Activated T-helper 2 cell treated with anti-CD3 and anti-CD28 coated beads, Interferon-gamma antibody, Interleukin-2, Interleukin-4, amounts not matched to agents 10 μg/mL and 5 μg/mL and 100 μg/mL, durations not matched to agents 14 hours and 24 hours and 36 hours (primary cell): ENCODE results near the gene CACNB1. TPM values are rescaled to one million over a fixed set of nuclear protein-coding genes. Genes with fewer than 3 reads are reported as not detected.

Experiments
- DNase-seq: peaks from one replicate; pipeline ENCODE4 v3.0.0; 2021; ENCODE audit warnings: low spot score
- H3K27ac Mint-ChIP-seq: one replicate; pipeline ENCODE4 v1.8.0; 2021; ENCODE audit warnings: mixed read lengths
- H3K27me3 Mint-ChIP-seq: one replicate; pipeline ENCODE4 v1.8.0; 2021; ENCODE audit warnings: low read depth, mixed read lengths
- H3K36me3 Mint-ChIP-seq: one replicate; pipeline ENCODE4 v1.8.0; 2021; ENCODE audit warnings: low read depth, mixed read lengths
- H3K4me1 Mint-ChIP-seq: one replicate; pipeline ENCODE4 v1.8.0; 2021; ENCODE audit warnings: low read depth, mixed read lengths
- H3K4me3 Mint-ChIP-seq: one replicate; pipeline ENCODE4 v1.8.0; 2021; ENCODE audit warnings: low read depth, mild to moderate bottlenecking, moderate library complexity, mixed read lengths
- H3K9me3 Mint-ChIP-seq: one replicate; pipeline ENCODE4 v1.8.0; 2021; ENCODE audit warnings: mixed read lengths
- intact Hi-C: fragments of 100-400 bp; cut with micrococcal nuclease; formaldehyde crosslinking; loops from one replicate; pipeline ENCODE4 v1.15.1; 2023
- total RNA-seq: library from RNA; stranded (reverse); gene quantifications from 2 replicates; pipeline ENCODE4 v1.2.3, GENCODE V29; 2022

CACNB1 gene
- total RNA-seq, 1 donor from 2014 or later, result 21.1 TPM

DNA sequence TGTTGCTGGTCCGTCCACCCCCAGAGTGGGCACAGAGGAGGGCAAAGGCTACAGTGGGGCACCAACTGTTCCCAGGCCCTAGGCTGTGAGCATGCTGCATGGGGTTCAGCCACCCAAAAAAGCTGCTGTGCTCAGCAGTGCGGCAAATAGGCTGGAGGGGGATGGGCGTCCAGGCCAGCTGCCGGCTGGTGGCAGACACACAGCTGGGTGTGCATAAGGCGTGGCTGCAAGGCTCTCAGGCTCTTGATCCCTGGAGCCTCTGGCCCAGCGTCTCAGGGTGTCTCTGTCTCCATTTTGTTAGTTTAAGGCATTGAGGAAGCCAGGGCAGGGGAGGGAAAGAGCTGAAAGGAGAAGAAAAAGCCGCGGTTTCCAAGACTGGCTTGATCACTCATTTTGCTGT is 11.4 kb upstream of the CACNB1 start:
- H3K4me1 Mint-ChIP-seq, result peaks cover 27% of the 10 kb centered on the region
- peaks cover 6% of the 10 kb centered on the region for H3K27me3 Mint-ChIP-seq
- no peak overlapping the region for H3K27ac Mint-ChIP-seq
- no peak overlapping the region for H3K4me3 Mint-ChIP-seq
- intact Hi-C loops, result loop anchor here (5.0 kb wide), 1 partner anchor 253 kb away; the partner anchor contains the start of gene CDK12
- no peak for DNase-seq
- H3K36me3 Mint-ChIP-seq, result peaks cover 14% of the 10 kb centered on the region
- no peaks in the 10 kb centered on the region for H3K9me3 Mint-ChIP-seq

DNA sequence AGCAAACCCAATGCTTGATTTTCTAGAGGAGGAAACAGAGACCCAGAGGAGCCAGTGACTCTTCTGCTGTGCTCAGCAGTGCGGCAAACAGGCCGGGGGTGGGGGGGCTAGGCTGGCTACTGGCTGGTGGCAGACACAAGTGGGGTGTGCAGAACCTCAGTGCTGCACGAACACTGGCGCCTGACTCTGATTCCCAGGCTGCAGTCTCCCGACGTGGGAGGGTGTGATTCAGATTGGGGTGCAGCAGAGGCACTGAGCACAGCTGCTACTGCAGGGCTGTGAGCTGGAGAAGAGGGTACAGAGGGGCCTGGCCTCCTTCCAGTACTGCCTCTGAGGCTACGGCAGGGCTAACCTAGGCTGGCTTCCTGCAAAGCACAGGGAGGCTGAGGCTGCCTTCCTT is 10.7 kb upstream of the CACNB1 start:
- no peaks in the 10 kb centered on the region for H3K9me3 Mint-ChIP-seq
- intact Hi-C loops, result loop anchor here (5.0 kb wide), 1 partner anchor 254 kb away; the partner anchor contains the start of gene CDK12
- DNase-seq, result no peak
- H3K27ac Mint-ChIP-seq, result no peak overlapping the region
- H3K4me3 Mint-ChIP-seq, result no peak overlapping the region
- peaks cover 6% of the 10 kb centered on the region for H3K27me3 Mint-ChIP-seq
- H3K36me3 Mint-ChIP-seq, result peaks cover 21% of the 10 kb centered on the region
- H3K4me1 Mint-ChIP-seq, result peaks cover 28% of the 10 kb centered on the region

DNA sequence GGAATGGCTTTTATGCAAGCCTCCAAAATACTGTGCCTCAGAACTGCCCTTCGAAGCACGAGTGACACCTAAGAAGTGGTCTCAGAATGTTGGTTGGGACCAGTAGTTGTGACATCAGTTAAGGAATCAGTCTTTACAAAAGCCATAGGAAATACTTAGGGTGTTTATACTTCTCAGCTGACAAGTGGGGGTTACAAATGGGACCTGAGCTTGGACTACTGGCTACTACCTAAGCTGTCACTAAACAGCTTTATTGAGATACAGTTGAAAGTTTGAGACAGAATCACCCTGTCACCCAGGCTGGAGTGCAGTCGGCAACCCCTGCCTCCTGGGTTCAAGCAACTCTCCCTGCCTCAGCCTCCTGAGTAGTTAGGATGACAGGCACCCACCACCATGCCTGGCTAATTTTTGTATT is 7.7 kb upstream of the CACNB1 start:
- peaks cover 44% of the 10 kb centered on the region for H3K4me1 Mint-ChIP-seq
- intact Hi-C loops, result loop anchor here (5.0 kb wide), 1 partner anchor 257 kb away; the partner anchor contains the start of gene CDK12
- no peaks in the 10 kb centered on the region for H3K9me3 Mint-ChIP-seq
- peaks cover 51% of the 10 kb centered on the region for H3K36me3 Mint-ChIP-seq
- H3K27me3 Mint-ChIP-seq, result peaks cover 2% of the 10 kb centered on the region
- H3K27ac Mint-ChIP-seq, result no peak overlapping the region
- no peak for DNase-seq
- no peak overlapping the region for H3K4me3 Mint-ChIP-seq

DNA sequence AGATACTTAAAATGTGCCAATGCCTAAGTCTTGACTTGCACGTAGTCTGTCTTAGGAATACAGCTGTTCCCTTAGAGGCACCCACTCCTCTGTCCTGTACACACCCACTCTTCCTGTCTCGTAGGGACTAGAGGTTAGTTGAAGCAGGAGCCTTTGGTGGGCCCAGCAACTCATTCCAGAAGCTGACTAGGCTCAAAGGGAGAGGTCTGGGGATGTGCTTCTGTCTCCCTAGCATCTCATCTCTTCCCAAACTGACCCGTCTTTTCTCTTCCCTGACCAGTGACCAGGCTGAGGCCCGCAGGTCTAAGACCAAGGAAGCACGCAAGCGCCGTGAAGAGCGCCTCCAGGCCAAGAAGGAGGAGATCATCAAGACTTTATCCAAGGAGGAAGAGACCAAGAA is 6.8 kb upstream of the CACNB1 start:
- Mint-ChIP-seq H3K9me3 (no peaks in the 10 kb centered on the region), H3K36me3 (peaks cover 56% of the 10 kb centered on the region), H3K27me3 (no peaks in the 10 kb centered on the region), H3K27ac (no peak overlapping the region), H3K4me1 (peaks cover 45% of the 10 kb centered on the region), H3K4me3 (no peak overlapping the region)
- intact Hi-C loops, result no loop called here
- no peak for DNase-seq

DNA sequence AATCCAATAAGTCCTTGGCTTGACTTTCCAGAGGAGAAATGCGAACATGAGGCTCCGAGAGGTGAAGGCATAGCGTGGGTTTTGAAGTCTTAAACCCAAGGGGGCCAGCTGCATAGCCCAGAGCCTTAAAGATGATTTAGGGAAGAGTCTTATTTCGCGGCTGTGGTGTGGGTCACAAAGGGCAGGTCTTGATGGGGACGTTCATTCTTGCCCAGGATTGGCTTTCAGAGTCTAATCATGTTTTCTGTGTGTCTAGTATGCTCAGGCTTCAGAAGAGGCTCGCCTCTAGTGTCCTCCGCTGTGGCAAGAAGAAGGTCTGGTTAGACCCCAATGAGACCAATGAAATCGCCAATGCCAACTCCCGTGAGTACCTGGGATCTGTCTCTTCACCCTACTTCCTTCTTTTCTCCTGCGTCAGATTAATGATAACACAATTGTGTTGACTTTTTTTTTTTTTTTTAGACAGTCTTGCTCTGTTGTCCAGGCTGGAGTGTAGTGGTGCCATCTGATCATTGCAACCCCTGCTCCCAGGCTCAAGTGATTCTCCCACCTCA is 3.6 kb upstream of the CACNB1 start:
- no peaks in the 10 kb centered on the region for H3K27me3 Mint-ChIP-seq
- no peaks in the 10 kb centered on the region for H3K9me3 Mint-ChIP-seq
- intact Hi-C loops, result no loop called here
- H3K4me3 Mint-ChIP-seq, result peak overlapping the region; percentile 96
- H3K4me1 Mint-ChIP-seq, result peaks cover 34% of the 10 kb centered on the region
- no peak for DNase-seq
- H3K36me3 Mint-ChIP-seq, result peaks cover 56% of the 10 kb centered on the region
- H3K27ac Mint-ChIP-seq, result peak overlapping the region; percentile 98

DNA sequence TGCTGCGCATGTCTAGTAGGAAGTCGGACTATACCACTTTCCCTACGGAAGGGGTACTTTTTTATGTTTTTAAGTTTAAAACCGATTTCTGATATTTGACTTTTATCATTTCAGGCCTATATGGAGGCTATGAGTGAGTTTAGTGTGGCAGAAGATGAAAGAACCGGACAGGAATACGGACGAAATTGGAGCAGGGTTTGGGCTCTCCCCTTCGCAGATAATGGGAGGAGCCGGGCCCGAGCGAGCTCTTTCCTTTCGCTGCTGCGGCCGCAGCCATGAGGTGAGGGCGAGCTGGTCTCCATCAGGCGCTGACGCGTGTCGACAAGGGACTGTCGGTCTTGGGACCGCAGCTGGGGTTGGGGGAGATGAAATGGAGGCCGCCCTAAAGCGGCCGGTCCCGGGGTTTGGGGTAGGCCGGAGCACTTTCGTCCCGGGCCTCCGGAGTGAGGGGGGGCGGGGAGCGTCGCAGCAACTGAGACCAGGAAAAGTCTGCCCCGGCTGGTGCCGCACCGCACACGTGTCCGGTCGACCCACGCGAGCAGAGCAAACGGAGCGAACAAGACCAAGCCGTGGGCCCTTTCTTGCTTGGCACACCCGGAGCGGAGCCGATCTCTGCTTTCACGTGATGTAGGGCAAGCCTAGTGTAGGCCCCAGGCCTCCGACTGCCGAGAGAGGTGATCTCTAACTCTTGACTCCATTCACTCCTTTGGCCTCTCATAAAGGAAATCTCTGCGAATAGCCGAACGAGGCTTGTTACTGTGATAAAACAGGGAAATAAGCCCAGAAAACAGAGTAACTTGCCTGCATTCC is 2.8 kb upstream of the CACNB1 start, which contains the start of gene RPL19:
TSS of gene RPL19 (plus strand) at position 214 of the 810 bp plus-strand sequence. CDS start at position 276, 62 bp downstream.
- Mint-ChIP-seq H3K9me3 (no peaks in the 10 kb centered on the region), H3K4me1 (peaks cover 38% of the 10 kb centered on the region), H3K36me3 (peaks cover 56% of the 10 kb centered on the region), H3K4me3 (peak within 1 kb of the TSS; percentile 96), H3K27ac (peak within 1 kb of the TSS; percentile 98), H3K27me3 (no peaks in the 10 kb centered on the region)
- peak; percentile 78 for DNase-seq
- intact Hi-C loops, result no loop called here

DNA sequence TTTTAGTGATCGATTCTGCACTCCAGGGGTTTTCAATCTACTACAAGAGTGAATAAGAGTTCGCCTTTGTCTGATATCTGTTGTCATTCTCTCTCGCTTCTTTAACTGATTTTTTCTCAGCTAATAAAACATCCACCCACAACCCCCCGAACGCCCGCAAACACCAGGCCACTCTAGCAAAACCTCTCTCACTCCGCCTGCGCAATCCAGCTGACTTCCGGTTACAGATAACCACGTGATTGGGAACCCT is 2.3 kb upstream of the CACNB1 start:
- Mint-ChIP-seq H3K9me3 (no peaks in the 10 kb centered on the region), H3K27ac (peak overlapping the region; percentile 98), H3K27me3 (no peaks in the 10 kb centered on the region), H3K4me3 (peak overlapping the region; percentile 96), H3K4me1 (peaks cover 42% of the 10 kb centered on the region), H3K36me3 (peaks cover 51% of the 10 kb centered on the region)
- DNase-seq, result peak; percentile 84
- intact Hi-C loops, result loop anchor here (2.0 to 5.0 kb wide), 2 partner anchors 47 to 447 kb away; partner anchors contain the start of genes PLXDC1 and PSMB3

DNA sequence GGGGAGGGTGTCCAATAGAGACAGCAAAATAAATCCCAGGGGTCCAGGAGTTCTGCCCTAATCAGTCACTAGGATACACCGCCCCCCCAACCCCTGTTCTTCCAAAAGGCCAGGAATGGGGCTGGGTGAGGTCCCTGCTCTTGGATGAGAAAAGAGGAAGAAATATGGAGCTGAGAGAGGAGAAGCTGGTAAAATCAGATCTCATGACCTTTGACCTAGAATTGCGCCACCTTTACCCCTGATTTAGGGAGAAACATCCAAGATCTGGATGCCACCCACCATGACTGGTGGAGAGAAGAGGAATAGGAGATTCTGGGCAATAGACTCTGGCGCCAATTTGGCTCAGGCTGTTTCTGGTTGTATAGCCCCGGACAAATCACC is 707 bp upstream of the CACNB1 start:
- Mint-ChIP-seq H3K9me3 (no peaks in the 10 kb centered on the region), H3K27me3 (no peaks in the 10 kb centered on the region), H3K4me3 (peak overlapping the region; percentile 82), H3K27ac (peak overlapping the region; percentile 62), H3K36me3 (peaks cover 42% of the 10 kb centered on the region), H3K4me1 (peaks cover 40% of the 10 kb centered on the region)
- DNase-seq, result no peak
- intact Hi-C loops, result loop anchor here (2.0 to 5.0 kb wide), 2 partner anchors 46 to 445 kb away; partner anchors contain the start of genes PLXDC1 and PSMB3

DNA sequence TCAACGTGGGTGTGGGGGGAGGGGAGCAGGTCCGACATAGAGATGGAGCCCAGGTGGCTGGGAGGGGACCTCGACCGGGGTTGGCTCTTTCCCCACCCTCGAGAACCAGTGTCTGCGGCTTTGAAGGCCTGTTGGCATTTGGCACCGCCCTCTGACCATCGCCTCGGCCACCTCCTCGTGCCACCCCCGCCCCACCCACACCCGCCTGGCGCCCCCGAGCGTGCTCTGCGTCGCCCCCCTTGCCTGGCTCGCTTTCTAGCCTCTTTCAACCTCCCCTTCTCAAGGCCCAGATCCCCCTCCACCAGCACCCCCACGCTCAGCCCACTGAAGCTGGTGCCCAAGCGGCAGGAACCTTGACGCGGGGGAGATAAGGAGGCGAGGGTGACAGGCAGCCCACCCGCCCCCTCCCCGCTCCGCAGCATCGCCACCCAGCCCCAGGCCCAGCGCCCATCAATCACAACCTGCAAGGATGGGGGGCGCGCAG is 619 bp downstream of the CACNB1 start:
- intact Hi-C loops, result loop anchor here (5.0 kb wide), 1 partner anchor 45 kb away; the partner anchor contains the start of gene PLXDC1
- Mint-ChIP-seq H3K4me1 (peaks cover 32% of the 10 kb centered on the region), H3K36me3 (peaks cover 38% of the 10 kb centered on the region), H3K27me3 (no peaks in the 10 kb centered on the region), H3K27ac (no peak overlapping the region), H3K4me3 (peak overlapping the region; percentile 82), H3K9me3 (no peaks in the 10 kb centered on the region)
- no peak for DNase-seq

DNA sequence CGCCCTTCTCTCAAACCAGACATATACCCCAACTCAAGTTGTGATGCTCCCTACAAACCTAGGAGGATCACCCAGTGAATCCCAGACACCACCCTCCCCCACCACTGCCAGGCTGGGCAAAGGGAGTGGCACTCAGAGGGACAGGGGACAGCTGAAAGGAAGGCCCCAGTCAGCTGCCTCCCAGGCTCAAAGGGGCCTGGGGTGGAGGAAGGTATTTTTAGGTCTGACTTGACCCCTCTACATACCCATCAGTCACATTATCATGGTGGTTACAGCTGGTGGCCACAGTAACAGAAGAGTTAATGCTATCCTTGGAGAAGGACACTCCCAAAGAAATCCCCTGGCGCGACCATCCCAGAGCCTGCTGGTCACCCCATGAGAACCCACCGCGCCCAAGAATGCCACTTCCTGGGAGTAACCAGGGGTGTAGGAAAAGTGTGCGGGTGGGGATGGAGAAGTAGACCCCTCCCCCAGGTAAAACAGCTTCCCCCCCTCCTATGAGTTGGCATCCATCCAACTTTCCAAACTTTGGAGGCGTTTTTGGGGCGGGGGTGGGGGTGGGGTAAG is 1.1 kb downstream of the CACNB1 start:
- peak overlapping the region; percentile 64 for H3K27ac Mint-ChIP-seq
- H3K36me3 Mint-ChIP-seq, result peaks cover 36% of the 10 kb centered on the region
- intact Hi-C loops, result loop anchor here (5.0 kb wide), 1 partner anchor 44 kb away; the partner anchor contains the start of gene PLXDC1
- H3K27me3 Mint-ChIP-seq, result no peaks in the 10 kb centered on the region
- peak overlapping the region; percentile 72 for H3K4me3 Mint-ChIP-seq
- H3K9me3 Mint-ChIP-seq, result no peaks in the 10 kb centered on the region
- no peak for DNase-seq
- H3K4me1 Mint-ChIP-seq, result peaks cover 29% of the 10 kb centered on the region

DNA sequence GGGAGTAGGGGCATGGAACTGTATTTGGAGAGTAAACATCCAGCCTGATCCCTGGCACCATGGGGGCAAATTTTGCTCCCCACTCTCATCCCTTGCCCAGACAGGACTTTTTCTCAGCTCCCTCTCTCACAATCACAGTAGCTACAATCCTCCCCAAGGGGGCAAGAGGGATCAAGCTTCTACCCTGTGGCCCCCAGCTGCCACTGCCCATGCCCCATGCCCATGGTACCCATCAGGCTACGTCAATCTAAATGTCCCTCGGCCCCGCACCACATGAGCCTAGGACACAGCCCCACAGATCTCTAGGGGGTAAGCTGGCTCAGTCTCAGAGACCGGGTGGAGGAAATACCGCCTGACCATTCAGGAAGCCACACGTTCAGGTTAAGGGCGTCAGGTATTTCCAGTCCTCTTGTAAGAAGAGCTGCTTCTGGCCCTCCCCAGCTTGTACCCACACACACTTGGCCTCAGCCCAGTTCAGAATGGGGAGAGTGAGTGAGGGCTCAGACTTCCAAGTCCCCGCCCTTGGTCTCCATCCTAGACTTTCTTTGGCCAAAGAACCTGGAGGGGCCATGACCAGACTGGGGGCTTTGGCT is 1.8 kb downstream of the CACNB1 start:
- Mint-ChIP-seq H3K9me3 (no peaks in the 10 kb centered on the region), H3K27ac (peak overlapping the region; percentile 10)
- no peak for DNase-seq

DNA sequence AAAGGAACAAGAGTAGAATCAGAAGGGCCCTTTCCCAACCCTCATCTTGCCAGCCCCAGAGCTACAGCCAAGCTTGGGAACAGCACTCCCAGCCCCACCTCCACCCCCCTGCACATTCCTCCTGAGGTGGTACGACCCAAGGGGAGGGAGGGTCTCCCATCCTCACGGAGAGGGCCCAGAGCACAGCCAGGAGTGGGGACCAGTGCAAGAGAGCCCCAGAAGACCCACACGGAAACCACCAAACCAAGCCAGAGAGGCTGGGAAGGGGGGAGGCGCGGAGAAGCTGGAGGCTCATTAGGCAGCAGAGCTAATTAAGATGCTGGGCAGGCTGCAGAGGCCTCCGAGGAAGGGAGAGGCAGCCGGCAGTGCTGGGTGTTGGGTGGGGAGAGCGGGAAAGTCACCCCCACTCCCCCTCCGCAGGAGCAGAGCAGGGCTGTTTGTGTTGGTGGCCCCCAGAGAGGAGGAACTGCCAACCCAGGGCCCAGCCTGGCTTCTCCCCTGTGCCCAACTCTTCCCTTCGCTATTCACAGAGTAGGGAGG is 2.4 kb downstream of the CACNB1 start:
- H3K27me3 Mint-ChIP-seq, result no peaks in the 10 kb centered on the region
- no peak for DNase-seq
- no peaks in the 10 kb centered on the region for H3K9me3 Mint-ChIP-seq
- peaks cover 25% of the 10 kb centered on the region for H3K4me1 Mint-ChIP-seq
- intact Hi-C loops, result loop anchor here (5.0 kb wide), 1 partner anchor 43 kb away; the partner anchor contains the start of gene PLXDC1
- peak overlapping the region; percentile 72 for H3K4me3 Mint-ChIP-seq
- peaks cover 26% of the 10 kb centered on the region for H3K36me3 Mint-ChIP-seq
- H3K27ac Mint-ChIP-seq, result no peak overlapping the region

More for the DNA sequence above, 1.8 kb downstream of the CACNB1 start:
- Mint-ChIP-seq H3K36me3 (peaks cover 32% of the 10 kb centered on the region), H3K4me3 (peak overlapping the region; percentile 72), H3K27me3 (no peaks in the 10 kb centered on the region), H3K4me1 (peaks cover 25% of the 10 kb centered on the region)
- intact Hi-C loops, result loop anchor here (5.0 kb wide), 1 partner anchor 43 kb away; the partner anchor contains the start of gene PLXDC1
